Measurements from ENCODE around the gene DCLRE1A. TPM values are rescaled to one million over a fixed set of nuclear protein-coding genes. Genes with fewer than 3 reads are reported as not detected.

Gene DCLRE1A
- total and polyA plus RNA-seq, 2 of the 13 experiments (the other 11 are each of a cell fraction or from before 2014, with no cell fraction given), result 6.2 to 19.6 TPM

- TF ChIP-seq LCORL (IDR thresholded peaks at IDR 0.05) (no peak), LCORL (CRISPR knock-in tag; IDR thresholded peaks at IDR 0.05) (peak; percentile 32; the same call in 1 of the 2 replicates), ZEB1 (IDR thresholded peaks at IDR 0.05; ENCODE audit: insufficient replicate concordance, low read depth) (no peak), ZBTB7B (CRISPR knock-in tag; IDR thresholded peaks at IDR 0.05) (peak; percentile 82), HMGA1 (CRISPR knock-in tag; conservative IDR thresholded peaks at IDR 0.05) (no peak), ZNF746 (CRISPR knock-in tag; IDR thresholded peaks at IDR 0.05) (peak; percentile 74; the same call in 1 of the 2 replicates), RNF2 (conservative IDR thresholded peaks at IDR 0.05; ENCODE audit: low read depth) (0 out of 2 replicates have a peak, but pooled peaks have one; percentile 34), ZNF407 (CRISPR knock-in tag; IDR thresholded peaks at IDR 0.05; ENCODE audit: not compliant biosample characterization) (peak; percentile 61), SIN3A (IDR thresholded peaks at IDR 0.05; ENCODE audit: borderline replicate concordance, low read depth, low read length) (peak; percentile 57; the same call in 1 of the 2 replicates), TBL1XR1 (IDR thresholded peaks at IDR 0.05; ENCODE audit: borderline replicate concordance, low read length, partially characterized antibody) (no peak), PBX2 (CRISPR knock-in tag; IDR thresholded peaks at IDR 0.05) (no peak), MEIS1 (CRISPR knock-in tag; IDR thresholded peaks at IDR 0.05; ENCODE audit: borderline replicate concordance) (no peak), ZNF749 (CRISPR knock-in tag; IDR thresholded peaks at IDR 0.05; ENCODE audit: borderline replicate concordance) (no peak), ARID5B (CRISPR knock-in tag; IDR thresholded peaks at IDR 0.05) (peak; percentile 64; the same call in 1 of the 2 replicates), ZNF546 (CRISPR knock-in tag; conservative IDR thresholded peaks at IDR 0.05) (peak; percentile 77; the same call in 1 of the 2 replicates)
Observed at GRCh38 chr10:113854761-113855588, 1.1 kb upstream of the DCLRE1A start (continued).
